Measurements from ENCODE around the gene GJB3.

DNA sequence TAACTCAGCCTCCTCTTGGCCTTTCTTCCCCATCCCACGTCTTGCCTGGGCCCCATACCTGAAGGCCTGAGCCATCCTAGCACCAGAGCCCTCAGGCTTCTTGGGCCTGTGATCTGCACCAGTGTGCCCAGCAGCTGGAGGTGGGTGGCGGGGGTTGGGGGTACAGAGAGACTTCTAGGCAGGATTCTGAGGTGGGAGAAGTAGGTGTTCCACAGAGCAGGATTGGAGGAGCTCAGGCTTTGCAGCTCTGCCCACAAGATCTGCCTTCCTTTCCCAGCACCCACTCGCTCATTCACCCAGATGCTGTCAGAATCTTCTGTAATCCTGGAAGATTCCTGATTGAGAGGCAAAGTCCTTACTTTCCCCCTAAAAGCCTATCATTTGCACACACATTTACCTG lies 36.2 kb upstream of the GJB3 start:
- TF ChIP-seq EZH2phosphoT487 (IDR thresholded peaks at IDR 0.05; ENCODE audit: insufficient read depth, low read depth) (no peak), EZH2 (IDR thresholded peaks at IDR 0.05; ENCODE audit: insufficient read depth, poor library complexity, severe bottlenecking) (no peak)

Measured in GM23248 (cell line).